GM12891 (cell line): Measurements from ENCODE around the gene LRP1B.

Experiments used
- POLR2A ChIP-seq: IDR thresholded peaks from 2 replicates; pipeline ENCODE4 v1.6.1; 2011; ENCODE audit warnings: low read depth, low read length, control low read depth
- POLR2AphosphoS5 ChIP-seq: IDR thresholded peaks from 2 replicates; pipeline ENCODE4 v1.6.1; 2011; ENCODE audit warnings: low read depth, low read length, control low read depth
- POU2F2 ChIP-seq: IDR thresholded peaks from 2 replicates; pipeline ENCODE4 v1.6.1; 2011; ENCODE audit warnings: low read depth, mild to moderate bottlenecking, control low read depth, low read length, moderate library complexity
- TAF1 ChIP-seq: IDR thresholded peaks from 2 replicates; pipeline ENCODE4 v1.6.1; 2011; ENCODE audit warnings: low read depth, low read length, control low read depth

GRCh38 chr2:141710589-141711239 is 420.1 kb downstream of the LRP1B start:
- no peak for TF ChIP-seq POLR2A
- TF ChIP-seq TAF1, result no peak
- TF ChIP-seq POLR2AphosphoS5, result no peak
- no peak for TF ChIP-seq POU2F2
